Myocyte (in vitro differentiated cells): ENCODE data around the gene SLC22A23. TPM values are rescaled to one million over a fixed set of nuclear protein-coding genes. Genes with fewer than 3 reads are reported as not detected.
A peak's percentile ranks its signal among the peaks of the same experiment; 100 is the strongest.

Experiments
- DNase-seq: peaks from one replicate; pipeline ENCODE4 v3.0.0-alpha.2; 2012; ENCODE audit warnings: low read depth
- total RNA-seq: library from RNA; depleted of rRNA; stranded (reverse); fragments of >200 nt; gene quantifications from 2 replicates; pipeline ENCODE4 v1.2.3, GENCODE V29; 2014

Gene SLC22A23
- total RNA-seq, 1 donor from 2014 or later = 1.9 TPM

- no peak for DNase-seq
These were observed 16.9 kb upstream of the SLC22A23 start for GRCh38 chr6:3473773-3474172.

- peak; percentile 24 for DNase-seq
These were observed 14.9 kb upstream of the SLC22A23 start for GRCh38 chr6:3471711-3472110.

- DNase-seq = no peak
These were observed 14.4 kb upstream of the SLC22A23 start for GRCh38 chr6:3471286-3471685.

- DNase-seq = no peak
These were observed 11.7 kb upstream of the SLC22A23 start for GRCh38 chr6:3468585-3468984.

GRCh38 chr6:3467996-3468395 lies 11.1 kb upstream of the SLC22A23 start:
- no peak for DNase-seq

GRCh38 chr6:3466488-3467219 lies 9.8 kb upstream of the SLC22A23 start:
- no peak for DNase-seq

GRCh38 chr6:3460253-3460652 lies 3.4 kb upstream of the SLC22A23 start:
- no peak for DNase-seq

GRCh38 chr6:3458706-3459421 lies 2.0 kb upstream of the SLC22A23 start:
- DNase-seq = no peak

- DNase-seq = no peak
These were observed 1.1 kb upstream of the SLC22A23 start for GRCh38 chr6:3457710-3458602.

- no peak for DNase-seq
These were observed 404 bp downstream of the SLC22A23 start for GRCh38 chr6:3456395-3456897.

- DNase-seq = peak; percentile 39
These were observed 1.1 kb downstream of the SLC22A23 start for GRCh38 chr6:3455569-3456394.

- DNase-seq = no peak
These were observed 1.7 kb downstream of the SLC22A23 start for GRCh38 chr6:3455147-3455568.

- no peak for DNase-seq
These were observed 2.4 kb downstream of the SLC22A23 start for GRCh38 chr6:3454273-3455010.

GRCh38 chr6:3453413-3454272 lies 3.2 kb downstream of the SLC22A23 start:
- DNase-seq = no peak

- DNase-seq = no peak
These were observed 5.4 kb downstream of the SLC22A23 start for GRCh38 chr6:3451498-3451897.

- DNase-seq = no peak
These were observed 6.0 kb downstream of the SLC22A23 start for GRCh38 chr6:3450888-3451287.

- no peak for DNase-seq
These were observed 7.0 kb downstream of the SLC22A23 start for GRCh38 chr6:3449750-3450305.

- DNase-seq = no peak
These were observed 7.5 kb downstream of the SLC22A23 start for GRCh38 chr6:3449321-3449720.

GRCh38 chr6:3447005-3447404 lies 9.8 kb downstream of the SLC22A23 start:
- no peak for DNase-seq
